Stimulated activated CD8-positive, alpha-beta memory T cell treated with anti-CD3 and anti-CD28 coated beads, Interleukin-7, amount 100 ng/mL, for 48 hours (primary cell): Measurements from ENCODE around the gene AIMP2.
"Not testable (repeated sequence)": the region's sequence is repeated elsewhere in the genome, so short reads cannot be mapped to it uniquely, and the experiment has no call there.

Source experiments
- DNase-seq, 2 donors: peaks; one replicate each; pipeline ENCODE4 v3.0.0-alpha.2; 2020; ENCODE audit warnings: low read depth in 1 of 2; ENCODE audit errors: extremely low read depth in 1 of 2

Gene AIMP2

DNA sequence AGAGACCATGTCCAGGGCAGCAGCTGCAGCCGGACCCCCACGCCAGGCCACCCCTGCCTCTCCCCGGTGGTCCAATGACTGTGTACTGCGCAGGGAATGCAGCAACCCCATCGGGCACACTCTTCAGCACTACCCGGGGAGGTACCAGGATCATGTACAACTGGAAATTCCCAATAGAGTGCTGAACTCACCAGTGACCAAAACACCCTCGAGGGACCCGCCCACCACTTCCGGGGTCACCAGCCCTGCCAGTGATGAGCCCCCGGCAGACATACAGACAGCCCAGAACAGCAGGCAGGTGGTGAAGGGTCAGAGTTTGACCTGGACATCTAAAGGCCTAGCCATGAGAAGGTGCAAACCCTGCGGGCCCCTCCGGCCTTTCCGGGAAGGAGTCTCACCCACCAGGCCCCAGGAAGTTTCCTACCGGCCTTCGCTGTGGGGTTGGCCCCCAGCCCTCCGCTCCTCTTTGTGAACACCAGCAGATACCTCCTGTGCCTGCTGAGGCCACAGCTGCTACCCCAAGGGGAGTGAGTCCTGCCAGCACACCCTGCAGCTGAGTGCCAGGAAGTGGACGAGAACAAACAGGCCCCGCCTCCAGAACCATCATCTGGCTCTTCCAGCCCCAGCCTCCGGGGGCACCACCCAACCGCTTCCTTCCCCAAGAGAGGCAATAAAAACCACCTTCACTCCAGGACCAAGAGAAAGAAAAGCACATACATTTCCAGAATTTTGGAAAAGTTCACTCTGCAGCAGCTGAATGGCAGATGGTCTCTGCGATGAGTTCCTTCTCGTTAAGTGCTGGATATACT, 17.1 kb downstream of the AIMP2 start:
- DNase-seq: peak; percentile 16 to 64

DNA sequence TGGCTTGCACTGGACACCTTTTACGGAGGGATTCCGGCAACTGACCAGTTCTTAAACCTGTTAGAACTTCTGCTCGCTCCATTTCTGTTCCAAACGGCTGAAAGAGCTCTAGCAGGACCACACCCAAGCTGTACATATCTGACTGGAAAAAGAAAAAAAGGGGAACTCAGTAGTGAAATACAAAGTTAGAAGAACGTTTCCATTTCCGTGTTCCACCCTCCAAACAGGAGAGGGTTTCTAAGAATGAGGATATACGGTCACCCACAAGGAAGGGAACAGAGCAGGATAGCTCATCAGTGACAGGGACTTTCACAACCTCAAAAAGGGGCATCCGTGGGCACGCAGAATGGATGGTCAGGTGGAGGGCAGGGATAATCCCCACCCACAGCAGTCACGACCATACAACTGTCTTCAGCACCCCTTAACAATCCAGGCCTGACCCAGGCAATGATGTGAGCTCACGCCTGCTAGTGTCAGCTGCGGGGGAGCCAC, 17.8 kb downstream of the AIMP2 start:
- no peak for DNase-seq

DNA sequence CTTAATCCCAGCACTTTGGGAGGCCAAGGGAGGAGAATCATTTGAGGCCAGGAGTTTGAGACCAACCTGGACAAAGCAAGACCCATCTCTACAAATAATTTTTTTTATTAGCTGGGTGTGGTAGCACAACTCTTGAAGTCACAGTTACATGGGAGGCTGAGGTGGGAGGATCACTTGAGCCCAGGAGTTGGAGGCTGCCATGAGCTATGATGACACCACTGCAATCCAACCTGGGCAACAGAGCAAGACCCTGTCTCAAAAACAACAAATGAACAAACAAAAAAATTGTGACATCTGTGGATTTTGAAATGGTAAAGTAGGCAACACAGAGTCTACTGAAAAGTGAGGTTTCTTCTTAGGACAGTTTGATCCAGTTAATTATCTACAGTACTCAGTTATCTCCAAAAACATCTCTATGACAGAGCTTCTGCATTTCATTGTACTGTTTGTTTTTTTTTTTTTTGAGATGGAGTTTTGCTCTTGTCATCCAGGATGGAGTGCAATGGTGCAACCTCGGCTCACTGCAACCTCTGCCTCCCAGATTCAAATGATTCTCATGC, 18.8 kb downstream of the AIMP2 start:
- no peak for DNase-seq

DNA sequence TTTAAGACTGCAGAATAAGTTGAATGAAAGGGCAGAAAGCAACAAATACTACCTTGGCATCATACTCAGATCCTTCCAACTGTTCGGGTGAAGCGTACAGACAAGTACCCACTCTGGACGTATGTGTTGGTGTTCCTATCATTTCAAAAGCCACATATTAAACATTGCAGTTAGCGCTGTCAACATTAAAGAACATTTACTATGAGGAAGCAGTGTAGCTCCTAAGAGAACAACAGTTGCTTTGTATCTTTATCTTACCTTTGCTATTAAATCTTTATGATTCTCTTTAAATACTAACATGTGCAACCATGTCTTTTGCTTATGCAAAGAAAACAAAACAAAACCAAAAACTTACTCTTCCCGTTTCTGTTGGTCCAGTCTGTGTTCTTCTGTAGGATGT, 19.5 kb downstream of the AIMP2 start:
- DNase-seq: no peak

DNA sequence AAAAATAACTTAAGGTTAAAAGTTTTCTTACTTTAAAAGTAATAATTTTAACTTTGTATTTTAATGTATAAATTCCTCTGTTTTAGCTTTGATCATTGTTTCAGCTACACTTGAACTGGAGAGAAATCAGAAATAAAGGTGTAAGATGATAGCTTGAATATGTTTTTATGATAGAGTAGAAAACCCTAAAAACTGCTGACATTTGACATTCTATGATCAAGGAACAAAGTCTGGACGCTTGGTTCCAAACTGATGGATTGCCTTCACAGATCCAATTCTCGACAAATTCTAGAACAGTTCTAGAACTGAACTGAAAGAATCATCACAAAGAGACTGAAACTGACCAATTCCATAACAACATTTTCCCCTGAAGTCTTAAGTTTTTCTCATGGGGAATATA, 21.9 kb downstream of the AIMP2 start, which contains the start of gene ANKRD61:
ANKRD61 (plus strand) TSS at position 389 of the 400 bp plus-strand sequence; CDS start at position 389, 0 bp downstream.
- DNase-seq: no peak

DNA sequence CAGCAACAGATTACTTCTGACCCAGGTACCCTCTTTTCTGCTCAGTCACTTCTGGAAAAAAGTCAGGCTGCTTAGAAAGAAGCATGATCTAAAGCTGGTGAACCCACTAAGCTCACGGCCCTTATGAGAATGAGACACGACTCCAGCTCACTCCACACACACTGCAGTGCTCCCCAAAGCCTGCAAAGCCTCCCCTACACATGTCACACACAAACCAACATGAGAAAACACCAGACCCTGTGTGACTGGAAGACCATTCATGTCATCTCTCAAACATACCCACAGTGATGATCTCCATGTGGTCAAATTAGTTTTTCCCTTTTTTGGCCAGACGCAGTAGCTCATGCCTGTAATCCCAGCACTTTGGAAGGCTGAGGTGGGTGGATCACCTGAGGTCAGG, 22.5 kb downstream of the AIMP2 start:
- DNase-seq: no peak

DNA sequence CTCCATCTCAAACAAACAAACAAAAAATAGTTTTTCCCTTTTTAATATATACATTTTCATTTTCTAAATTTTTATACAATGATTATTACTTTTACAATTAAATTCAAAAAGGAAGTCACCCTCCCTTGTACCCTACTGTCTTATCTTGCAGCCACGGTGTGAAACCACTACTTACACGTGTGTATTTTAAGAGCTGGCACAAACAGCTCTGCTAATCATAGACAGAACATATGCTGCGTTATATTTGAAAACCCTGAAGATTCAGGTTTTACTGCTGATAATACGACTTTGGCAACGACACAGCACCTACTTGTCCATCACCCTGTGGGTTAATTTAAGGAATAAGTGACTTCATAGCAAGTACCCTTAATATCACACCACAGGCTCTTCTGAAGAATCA, 23.1 kb downstream of the AIMP2 start:
- DNase-seq: no peak

DNA sequence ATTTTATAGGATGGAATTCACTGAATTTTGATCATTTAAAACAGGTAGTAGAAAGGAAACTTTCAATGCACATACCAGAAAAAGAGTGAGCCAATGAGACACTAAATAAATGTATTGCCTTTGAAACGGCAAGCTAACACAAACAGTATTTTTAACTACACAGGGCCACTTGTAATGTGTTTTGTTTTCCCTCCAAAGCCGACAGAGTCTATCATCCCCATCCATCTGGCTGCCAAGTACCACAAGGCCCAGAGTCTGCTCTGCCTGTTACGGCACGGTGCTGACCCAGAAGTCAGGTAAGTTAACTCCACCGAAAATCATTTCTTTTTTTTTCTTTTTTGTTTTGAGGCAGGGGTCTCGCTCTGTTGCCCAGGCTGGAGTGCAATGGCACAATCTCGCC, 23.6 kb downstream of the AIMP2 start:
- DNase-seq: no peak

DNA sequence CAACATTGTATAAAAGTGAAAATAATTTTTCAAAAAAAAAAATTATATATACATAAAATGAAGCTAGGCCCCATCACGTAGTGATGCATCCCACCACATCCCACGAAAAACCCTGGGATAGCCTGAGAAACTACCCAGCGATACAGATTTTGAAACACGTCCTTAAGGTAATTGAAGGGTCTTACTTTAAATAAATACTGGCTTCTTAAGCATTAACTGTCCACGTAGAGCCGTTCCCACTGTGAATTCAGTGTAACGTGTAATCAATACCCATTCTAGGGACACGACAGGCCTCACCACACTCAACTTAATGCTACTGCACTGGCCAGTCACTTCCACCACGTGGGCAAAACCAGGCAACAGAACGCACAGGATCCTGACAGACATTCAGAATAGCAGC, 26.1 kb downstream of the AIMP2 start:
- DNase-seq: no peak

DNA sequence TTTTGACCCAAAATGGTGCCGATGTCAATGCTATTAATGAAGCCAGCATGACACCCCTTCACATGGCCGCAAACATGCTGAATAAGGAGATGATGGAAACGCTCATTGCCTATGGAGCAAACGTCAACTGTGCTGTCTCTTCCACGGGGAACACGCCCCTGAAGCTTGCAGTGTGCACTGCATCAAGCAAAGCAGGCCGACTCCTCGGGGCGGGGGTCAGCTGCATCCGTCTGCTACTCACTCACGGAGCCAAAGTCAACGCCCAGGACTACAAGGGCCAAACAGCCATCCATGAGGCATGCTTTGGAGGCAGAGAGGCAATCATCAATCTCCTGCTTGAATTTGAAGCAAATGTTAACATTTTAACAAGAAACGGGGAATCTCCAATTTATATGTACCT, 26.6 kb downstream of the AIMP2 start:
- no peak for DNase-seq

DNA sequence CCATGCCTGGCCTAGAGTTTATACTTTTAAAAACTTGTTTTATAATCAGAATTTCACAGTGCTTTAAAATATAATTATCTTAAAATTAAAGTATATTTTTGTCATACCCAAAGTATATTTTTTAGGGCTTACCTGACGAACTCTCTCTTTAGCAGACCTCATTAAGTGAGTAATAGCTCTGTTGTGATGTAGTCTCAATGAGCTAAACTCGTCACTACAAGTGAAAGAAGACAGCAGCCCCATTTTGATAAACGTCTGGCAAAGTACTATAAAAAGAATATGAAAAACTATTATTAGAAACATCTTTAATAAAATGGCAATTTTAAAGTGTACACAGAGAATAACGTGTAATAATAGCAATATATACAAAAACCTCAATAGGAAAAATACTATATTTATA, 40.7 kb downstream of the AIMP2 start:
- no peak for DNase-seq

DNA sequence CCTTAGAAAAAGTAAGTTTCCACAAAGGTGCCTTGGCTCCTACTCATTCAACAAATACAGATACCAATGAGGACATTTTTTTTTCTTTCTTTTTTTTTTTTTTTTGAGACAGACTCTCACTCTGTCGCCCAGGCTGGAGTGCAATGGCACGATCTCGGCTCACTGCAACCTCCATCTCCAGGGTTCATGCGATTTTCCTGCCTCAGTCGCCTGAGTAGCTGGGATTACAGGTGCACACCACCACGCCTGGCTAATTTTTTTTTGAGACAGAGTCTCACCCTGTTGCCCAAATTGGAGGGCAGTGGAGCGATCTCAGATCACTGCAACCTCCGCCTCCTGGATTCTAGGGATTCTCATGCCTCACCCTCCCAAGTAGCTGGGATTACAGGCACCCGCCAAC, 42.1 kb downstream of the AIMP2 start:
- DNase-seq: not testable (repeated sequence)

DNA sequence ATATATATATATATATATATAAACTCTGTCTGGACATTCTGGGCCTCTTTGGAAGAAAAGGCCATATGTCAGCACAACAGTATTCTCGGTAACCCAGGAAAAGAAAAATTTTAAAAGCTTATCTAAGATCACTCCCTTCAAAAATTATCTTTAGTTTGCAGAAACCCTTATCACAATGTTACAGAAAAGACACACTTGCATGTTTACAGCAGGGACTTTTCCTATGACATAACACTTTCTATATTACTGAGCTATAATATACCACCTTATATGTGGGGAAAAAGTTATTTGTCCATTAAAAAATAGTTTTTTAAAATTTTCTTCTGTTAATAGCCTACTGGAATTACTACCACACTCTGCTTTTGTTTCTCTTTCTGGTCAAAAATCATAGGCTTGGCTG, 47.5 kb downstream of the AIMP2 start:
- DNase-seq: no peak

DNA sequence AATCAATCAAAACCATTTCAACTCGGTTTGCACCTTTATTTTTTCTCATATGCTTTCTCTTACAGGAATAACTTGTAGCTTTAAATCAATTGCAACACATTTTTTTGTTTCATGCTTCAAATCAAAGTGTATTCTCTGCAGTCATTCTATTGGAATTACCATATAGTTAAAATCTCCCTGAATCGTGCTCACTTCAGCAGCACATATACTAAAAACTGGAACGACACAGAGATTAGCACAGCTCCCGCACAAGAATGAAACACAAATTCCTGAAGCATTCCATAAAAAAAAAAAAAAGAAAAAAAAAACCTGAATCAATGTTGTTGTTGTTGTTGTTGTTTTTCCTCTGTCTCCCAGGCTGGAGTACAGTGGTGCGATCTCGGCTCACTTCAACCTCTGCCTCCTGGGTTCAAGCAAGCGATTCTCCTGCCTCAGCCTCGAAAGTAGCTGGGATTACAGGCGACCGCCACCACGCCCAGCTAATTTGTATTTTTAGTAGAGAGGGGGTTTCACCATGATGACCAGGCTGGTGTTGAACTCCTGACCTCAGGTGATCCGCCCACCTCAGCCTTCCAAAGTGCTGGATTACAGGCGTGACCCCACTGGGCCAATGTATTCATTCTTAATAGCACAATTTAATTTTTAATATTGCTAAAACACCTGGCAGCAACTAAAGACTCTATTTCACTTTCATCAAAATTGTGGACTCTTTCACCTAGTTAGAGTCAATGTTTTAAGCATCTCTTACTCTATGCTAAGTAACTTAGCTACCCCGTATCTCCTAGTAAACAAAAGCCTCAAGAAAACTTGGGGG, 48.5 kb downstream of the AIMP2 start:
- no peak for DNase-seq

DNA sequence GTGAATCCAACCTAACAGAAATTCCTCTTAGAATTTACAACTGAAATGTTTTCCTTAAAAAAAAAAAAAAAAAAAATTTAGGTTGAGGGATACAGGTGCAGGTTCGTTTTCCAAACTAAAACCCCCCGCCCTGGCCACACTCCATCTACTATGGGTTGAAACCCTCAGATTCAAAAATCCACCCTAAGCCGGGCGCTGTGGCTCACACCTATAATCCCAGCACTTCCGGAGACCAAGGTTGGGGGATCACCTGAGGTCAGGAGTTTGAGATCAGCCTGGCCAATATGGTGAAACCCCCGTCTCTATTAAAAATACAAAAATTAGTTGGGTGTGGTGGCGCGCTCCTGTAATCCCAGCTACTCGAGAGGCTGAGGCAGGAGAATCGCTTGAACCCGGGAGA, 50.9 kb downstream of the AIMP2 start:
- DNase-seq: not testable (repeated sequence)

DNA sequence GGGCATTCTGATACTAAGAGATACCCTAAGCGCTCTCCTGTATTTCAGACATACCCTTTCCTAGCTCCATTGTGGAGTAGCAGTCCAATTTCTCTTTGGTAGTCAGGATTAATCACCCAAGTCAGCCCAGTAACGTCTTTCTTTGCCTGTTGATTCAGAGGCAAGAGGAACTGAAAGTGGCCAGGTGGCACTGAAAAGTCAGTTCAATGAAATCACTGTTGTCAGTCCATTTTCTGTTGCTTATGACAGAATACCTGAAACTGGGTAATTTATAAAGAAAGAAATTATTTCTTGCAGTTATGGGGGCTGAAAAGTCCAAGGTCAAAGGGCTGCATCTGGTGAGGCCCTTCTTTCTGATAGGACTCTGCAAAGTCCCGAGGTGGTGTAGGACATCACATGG, 62.3 kb downstream of the AIMP2 start:
- DNase-seq: no peak
